ENCODE data around the gene LEMD1. TPM values are rescaled to one million over a fixed set of nuclear protein-coding genes. Genes with fewer than 3 reads are reported as not detected.

LEMD1 gene
- total RNA-seq, 1 experiment from 2014 or later: 1.5 TPM

- Histone ChIP-seq H3K27me3 (peaks cover 24% of the 10 kb centered on the region), H3K9me3 (replicated peaks) (no peaks in the 10 kb centered on the region), H3K36me3 (no peaks in the 10 kb centered on the region), H3K4me3 (no peak overlapping the region), H3K27ac (no peak overlapping the region), H3K4me1 (no peaks in the 10 kb centered on the region)
- no peak for DNase-seq
Observed at GRCh38 chr1:205337481-205337880, 84.4 kb downstream of the LEMD1 start.

- H3K4me3 ChIP-seq: no peak overlapping the region
- H3K36me3 ChIP-seq: no peaks in the 10 kb centered on the region
- peak; percentile 82 to 89 for DNase-seq
- H3K27me3 ChIP-seq: peaks cover 20% of the 10 kb centered on the region
- no peak overlapping the region for H3K27ac ChIP-seq
- no peaks in the 10 kb centered on the region for H3K4me1 ChIP-seq
- H3K9me3 ChIP-seq (replicated peaks): no peaks in the 10 kb centered on the region
Observed at GRCh38 chr1:205335692-205336091, 86.2 kb downstream of the LEMD1 start.

- H3K27ac ChIP-seq: no peak overlapping the region
- H3K4me3 ChIP-seq: no peak overlapping the region
- H3K9me3 ChIP-seq (replicated peaks): no peaks in the 10 kb centered on the region
- no peaks in the 10 kb centered on the region for H3K4me1 ChIP-seq
- peaks cover 30% of the 10 kb centered on the region for H3K27me3 ChIP-seq
- no peak for DNase-seq
- H3K36me3 ChIP-seq: no peaks in the 10 kb centered on the region
Observed at GRCh38 chr1:205332015-205332791, 89.7 kb downstream of the LEMD1 start.

Other genes with a start within 250 kb of the LEMD1 start
- 9.2 TPM in 2 replicates for gene DSTYK, start 210.4 kb downstream of the LEMD1 start, total RNA-seq (2014; rRNA removed; shearing (Covaris generic))
- 5.2 and 5.5 TPM in 2 replicates for gene TMCC2, start 194.1 kb downstream of the LEMD1 start, total RNA-seq (2014; rRNA removed; shearing (Covaris generic))
- 2.1 and 2.2 TPM in 2 replicates for gene NUAK2, start 100.3 kb downstream of the LEMD1 start, total RNA-seq (2014; rRNA removed; shearing (Covaris generic))
- gene KLHDC8A, start 65.1 kb downstream of the LEMD1 start, total RNA-seq (2014; rRNA removed; shearing (Covaris generic)): not detected in 2 replicates
- gene BLACAT1, start 34.0 kb upstream of the LEMD1 start, total RNA-seq (2014; rRNA removed; shearing (Covaris generic)): 1.1 and 1.4 TPM in 2 replicates
- gene CDK18, start 82.6 kb upstream of the LEMD1 start, total RNA-seq (2014; rRNA removed; shearing (Covaris generic)): 1.1 and 2.1 TPM in 2 replicates
- 26.3 and 32.4 TPM in 2 replicates for gene ELK4, start 210.0 kb upstream of the LEMD1 start, total RNA-seq (2014; rRNA removed; shearing (Covaris generic))

Measured in SJCRH30 (cell line).